Islet of Langerhans (tissue), 1 donor: ENCODE measurements around the gene CACNA1I.

Experiments used
- FAIRE-seq: peaks from one replicate; lab custom pipeline; 2011; peaks lifted over from hg19 to GRCh38; lab: Jason Lieb, UNC

Gene CACNA1I

DNA sequence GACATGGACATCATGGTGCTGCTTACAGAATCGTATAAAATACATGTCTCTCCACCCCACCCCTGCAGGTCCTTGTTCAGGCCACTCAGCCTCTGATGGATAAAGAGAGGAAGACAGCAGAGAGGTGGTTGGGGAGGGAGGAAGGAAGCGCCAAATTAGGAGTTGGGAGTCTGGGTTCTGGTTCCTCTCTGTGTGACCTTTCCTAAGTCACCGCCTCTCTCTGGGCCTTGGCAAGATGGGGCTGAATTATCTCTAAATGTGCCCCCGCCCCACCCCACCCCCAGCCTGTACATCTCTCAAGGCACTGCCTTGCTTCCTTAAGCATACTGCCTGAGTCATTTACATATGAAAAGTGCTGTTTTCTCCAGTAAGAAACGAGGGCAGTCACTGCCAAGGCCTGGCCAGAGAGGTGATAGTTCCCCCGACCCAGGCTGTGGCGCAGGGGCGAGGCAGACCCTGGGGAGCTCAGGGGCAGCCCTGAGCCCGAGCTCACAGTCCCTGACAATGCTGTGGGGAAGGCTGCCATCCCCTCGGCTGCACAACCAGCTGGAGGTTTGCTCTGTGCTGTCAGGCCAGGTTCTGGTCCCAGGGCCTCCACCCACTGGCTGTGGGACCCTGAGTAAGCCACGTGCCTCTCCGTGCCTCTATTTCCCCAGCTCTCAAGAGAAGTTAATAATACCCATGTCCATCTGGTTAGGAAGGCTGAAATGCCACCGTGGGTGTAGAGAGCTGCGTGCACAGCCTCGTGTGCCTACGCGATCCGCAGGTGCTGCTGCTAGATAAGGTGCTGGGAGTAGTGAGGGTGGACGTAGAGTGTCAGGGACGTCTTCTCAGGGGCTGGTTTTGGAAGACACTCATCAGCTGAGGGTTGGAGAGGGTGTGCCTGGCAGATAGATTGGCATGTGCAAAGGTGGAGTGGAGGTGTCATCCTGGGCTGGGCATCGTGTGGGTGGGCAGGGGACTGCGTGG lies 55.3 kb downstream of the CACNA1I start:
- FAIRE-seq: no peak

DNA sequence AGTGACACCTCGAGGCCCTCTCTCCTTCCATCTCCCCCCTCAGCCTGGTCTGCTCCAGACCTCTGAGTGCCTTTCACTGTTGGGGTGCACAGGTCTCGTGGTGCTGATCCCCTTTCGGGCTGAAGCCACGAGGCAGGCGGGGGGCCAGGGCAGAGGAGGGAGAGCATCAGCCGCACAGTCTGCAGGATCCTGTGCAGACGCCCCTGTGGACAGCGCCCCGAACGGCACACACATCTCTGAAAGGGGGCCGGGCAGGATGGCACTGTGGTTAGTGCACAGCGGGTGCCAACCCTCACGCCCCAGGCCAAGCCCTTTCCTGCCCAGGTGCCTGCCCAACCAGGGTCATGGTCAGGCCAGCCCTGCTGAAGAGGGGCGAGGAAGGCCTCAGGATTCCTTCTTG lies 56.7 kb downstream of the CACNA1I start:
- no peak for FAIRE-seq

DNA sequence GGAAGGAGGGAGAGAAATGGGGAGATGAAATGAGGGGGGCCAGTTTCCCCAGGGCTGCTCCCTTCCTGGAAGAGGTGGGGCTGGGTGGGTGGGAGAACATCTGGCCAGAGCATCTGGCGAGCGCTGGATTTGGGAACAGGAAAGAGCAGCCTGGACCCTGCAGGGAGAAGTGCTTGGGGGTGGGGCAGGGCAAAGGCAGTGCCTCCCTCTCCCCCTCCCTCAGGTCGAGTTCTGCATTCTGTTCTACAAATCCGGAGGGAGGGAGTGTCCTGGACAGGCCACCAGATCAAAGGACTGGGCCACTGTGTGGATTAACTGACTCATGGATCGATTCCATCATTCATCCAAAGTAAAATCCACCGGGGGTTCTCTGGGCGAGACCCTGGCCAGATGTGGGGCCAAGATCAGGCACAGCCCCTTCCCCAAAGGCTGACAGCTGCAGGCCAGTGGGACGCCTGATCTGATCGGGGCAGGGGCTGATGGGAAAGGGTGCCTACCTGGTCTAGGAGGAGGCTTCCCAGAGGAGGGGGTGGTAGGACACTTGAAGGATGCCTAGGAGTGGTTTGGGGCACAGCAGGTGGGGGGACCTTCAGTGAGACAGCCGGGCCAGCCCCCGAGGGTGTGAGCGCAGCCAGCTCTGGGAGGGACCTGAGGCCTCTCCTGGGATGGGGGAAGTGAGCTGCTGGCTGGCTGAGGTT lies 57.5 kb downstream of the CACNA1I start:
- FAIRE-seq: no peak

DNA sequence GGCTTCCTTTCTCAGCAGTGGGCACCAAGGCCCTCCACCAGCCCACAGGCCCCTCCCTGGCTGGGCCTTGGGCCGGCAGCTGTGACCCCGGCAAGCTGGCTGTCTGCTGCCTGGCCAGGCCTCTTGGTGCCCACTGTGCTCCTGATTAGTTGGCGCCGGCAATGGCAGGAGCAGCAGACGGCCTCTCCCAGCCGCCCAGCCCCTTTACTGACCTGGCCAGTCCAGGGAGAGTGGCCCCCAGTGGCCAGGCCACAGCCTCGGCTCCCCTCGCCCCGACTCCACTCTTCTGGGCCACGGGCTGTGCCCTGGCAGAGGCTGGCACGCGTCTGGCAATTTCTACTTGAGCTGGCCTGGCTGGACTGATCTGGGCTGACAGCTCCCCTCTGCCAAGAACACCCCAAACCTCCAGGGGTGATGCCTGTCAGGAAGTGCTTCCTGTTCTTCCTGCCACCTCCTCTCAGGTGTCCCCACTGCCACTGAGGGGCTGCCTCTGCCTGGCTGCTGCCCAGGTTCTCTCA lies 58.1 kb downstream of the CACNA1I start:
- no peak for FAIRE-seq

DNA sequence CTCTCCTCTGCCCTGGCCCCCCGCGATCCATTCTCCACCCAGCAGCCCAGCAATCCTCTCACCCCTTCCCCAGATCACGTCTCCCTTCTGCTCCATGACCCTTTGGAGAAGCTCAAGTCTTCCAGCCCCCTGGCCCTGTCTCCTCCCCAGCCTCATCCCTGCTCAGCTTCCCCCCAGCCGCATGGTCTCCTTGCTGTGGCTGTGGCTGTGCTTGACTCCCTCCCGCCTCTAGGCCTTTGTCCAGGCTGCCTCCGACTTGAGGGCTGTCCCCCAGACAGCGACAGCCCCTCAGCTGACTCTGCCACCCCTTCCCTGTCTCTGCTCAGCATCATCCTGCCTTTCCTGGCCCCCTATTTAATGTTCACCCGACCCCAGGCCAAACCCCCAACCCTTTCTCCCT lies 59.3 kb downstream of the CACNA1I start:
- no peak for FAIRE-seq

DNA sequence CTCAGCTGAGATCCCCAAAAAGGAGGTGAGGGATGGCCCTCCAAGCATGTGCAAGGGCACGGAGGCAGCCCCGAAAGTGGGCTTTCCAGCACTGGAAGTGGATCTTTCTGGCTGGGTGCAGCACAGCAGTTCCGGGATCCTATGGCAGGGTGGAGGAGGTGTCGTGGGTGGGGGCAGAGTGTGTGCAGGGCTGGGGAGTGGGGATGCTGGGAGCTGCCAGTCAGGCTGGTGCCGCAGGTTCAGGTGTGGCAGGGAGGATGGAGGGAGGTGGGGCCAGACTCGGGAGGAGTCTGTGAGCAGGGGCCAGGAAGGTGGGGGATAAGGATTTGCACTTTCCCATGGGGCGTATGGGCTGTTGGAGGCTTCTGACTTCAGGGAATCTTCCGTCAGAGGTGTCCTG lies 60.2 kb downstream of the CACNA1I start:
- FAIRE-seq: no peak

DNA sequence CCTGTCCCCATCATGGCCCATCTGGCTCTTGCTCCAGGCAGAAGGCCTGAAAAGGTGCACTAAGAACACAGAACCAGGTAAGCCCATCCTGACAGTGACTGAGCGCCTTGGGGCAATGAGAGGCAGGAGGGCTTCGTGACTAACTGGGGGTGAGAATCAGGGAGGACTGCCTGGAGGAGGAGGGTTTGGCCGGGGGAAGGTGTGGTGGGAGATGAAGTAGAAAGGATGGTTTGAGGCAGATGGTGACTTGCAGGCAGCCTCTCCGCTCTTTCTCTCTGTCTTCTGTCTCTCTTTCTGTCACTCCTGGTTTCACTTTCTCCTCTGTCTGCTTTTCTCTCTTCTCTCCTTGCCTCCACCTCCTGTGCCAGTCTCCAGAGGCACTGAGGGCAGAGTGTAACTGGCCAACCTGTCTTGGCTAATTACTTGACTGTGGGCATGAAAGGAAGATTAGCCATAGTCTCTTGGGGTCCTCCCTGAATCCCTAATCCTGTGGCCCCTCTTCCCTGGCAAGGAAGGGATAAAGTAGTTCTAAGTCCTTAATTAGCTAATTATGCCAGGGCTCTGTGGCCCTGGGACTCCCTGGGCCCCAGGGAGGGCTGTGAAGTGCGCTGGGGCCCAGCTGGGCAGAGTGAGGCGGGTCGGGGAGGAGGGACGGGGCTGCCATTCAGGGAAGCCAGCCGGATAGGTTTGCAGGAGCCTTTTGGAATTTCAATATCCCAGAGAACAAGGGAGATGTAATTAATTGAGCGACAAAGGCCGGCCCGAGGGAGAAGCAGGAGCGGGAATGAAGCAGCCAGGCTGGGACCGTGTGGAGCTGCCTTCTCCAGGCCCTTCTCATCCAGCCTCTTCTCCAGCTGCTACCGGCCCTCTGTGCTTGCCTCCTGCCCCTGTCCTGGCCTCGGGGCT lies 61.1 kb downstream of the CACNA1I start:
- no peak for FAIRE-seq

DNA sequence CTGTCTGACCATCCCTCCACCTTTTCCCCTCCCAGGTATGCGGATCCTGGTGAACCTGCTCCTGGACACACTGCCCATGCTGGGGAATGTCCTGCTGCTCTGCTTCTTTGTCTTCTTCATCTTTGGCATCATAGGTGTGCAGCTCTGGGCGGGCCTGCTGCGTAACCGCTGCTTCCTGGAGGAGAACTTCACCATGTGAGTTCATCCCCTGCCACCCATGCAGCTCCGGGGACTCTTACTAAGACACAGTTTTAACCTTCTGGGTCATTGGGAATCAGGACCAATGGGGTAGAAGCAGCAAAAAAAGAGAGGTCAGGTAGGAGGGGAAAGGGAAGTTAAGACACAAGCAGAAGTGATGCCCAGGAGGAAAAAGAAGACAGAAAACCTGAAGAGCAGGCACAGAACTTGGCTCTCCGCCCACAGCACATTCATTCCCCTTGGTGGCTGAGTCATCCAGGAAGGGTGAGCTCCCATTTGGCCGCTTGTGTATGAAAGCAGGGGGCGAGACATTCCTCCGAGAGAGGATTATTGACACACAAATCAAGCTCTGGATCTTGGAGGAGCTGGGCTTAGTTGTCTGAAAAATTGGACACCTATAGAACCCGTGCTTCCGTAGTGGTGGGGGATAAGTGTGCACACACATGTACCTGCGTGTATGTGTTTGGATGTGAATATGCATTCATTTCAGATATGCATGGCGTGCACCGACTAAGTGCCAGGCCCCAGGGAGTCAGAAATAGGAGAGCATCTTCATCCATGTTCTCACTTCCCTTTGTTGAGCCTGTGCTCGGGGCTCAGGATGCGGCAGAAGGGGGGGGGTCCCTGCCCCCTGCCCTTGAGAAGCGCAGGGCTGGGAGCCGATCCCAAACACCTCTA lies 64.2 kb downstream of the CACNA1I start:
- FAIRE-seq: no peak

DNA sequence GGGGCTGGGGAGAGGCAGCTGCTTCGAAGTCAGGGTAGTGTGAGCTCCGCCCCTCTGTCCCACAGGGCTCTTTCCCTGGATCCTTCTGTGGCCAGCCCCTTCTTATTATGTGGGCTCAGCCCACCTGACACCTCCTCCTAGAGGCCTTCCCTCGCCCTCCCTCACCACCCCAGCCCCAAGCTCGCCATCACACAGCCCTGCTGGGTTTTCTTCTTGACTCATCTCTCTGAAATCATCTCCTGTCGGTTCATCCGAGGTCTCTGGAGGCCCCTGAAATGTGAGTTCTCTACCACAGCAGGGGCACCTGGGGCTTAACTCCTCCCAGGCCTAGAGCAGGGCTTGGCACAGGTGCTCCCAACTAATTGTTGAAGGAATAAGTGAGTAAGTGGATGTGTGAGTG lies 65.2 kb downstream of the CACNA1I start:
- FAIRE-seq: no peak

DNA sequence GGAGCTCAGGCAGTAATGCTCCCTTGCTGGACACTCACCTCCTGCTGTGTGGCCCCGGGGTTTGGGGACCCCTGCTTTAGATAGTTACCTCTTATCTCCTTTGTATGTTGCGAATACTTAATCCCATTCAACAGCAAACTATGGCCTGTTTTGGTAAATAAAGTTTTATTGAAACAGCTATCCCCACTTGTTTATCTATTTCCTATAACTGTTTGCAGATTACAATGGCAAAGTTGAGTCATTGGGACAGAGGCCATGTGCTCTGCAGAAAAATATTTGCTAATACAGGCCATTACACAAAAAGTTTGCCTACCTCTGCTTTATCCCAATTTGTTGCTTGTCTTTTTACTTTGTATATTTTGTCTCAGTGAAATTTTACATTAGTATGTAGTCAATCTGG lies 68.4 kb downstream of the CACNA1I start:
- FAIRE-seq: no peak

DNA sequence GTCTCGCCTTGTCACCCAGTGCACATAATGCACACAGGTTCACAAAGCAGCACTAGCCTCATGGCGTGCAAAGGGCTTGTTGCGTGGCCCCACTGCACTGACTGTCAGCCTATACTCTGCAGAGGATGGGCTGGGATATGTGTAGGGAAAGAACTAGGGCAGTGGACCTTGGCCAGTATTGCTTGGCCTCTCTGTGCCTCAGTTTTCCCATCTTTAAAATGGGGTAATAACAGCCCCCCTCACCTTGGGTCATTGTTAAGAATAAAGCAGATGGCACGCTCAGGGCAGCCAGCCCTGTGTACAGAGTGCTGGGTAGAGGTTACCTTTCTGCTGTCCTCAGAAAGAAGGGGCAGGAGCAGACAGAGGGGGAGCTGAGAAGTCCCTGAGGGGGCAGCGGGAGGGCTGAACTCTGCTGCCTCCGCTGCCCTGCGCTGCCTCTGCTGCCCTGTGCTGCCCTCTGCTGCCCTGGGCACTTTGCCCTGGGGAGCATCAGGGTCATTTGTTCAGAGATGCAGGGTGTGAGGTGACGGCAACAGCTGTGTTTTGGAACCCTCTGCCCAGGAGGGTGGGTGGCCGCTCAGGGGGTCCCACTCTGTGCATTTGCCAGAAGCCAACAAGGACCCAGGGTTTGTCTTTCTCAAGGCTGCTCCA lies 71.2 kb downstream of the CACNA1I start:
- no peak for FAIRE-seq

DNA sequence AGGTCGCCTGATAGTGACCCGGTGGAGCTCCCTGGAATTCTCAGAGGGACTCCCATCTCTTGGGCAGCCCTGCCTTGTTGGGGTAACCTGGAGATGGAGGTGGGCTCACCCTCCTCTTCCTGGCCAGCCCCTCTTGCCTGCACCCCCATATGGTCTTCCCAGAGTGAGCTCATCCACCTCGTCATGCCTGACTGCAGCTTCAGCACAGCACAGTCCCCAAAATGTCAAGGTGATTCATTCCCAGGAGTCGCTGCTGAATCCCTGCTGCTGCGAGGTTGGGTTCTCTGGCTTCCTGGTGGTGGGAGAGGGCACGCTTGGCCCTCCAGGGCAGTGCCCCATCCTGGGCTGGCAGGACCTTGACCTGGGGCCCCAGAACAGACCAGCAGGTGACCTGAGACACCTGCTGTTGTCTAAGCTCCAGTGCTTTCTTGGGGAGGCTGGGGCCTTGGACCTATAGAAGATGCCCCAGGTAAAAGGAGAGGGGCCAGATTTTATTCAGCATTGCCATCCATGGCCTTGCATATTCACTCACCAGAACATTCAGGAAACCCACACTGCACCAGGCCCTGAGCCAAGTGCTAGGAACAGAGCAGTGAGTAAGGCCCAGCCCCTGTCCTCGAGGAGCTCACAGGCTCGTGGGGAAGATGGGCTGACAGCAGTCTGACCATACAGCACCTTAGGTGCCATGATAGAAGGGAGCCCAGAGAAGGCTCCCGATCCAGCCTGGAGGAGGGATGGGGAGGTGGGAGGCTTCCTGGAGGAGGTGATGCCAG lies 72.9 kb downstream of the CACNA1I start:
- FAIRE-seq: no peak

DNA sequence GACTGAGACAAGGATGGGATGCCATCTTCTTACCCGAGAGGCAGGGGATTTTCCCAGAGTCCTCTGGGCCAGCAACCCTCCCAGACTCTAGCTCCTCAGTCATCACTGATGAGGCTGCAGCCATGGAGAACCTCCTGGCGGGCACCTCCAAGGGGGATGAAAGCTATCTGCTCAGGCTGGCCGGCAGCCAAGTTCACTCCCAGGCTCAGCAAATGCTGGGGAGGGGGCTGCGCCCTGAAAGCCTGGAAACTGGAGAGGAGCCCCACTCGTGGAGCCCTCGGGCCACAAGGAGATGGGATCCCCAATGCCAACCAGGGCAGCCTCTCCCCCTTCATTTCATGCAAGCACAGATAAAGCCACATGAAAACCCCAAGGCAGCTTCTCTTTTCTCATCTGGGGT lies 75.0 kb downstream of the CACNA1I start:
- no peak for FAIRE-seq

DNA sequence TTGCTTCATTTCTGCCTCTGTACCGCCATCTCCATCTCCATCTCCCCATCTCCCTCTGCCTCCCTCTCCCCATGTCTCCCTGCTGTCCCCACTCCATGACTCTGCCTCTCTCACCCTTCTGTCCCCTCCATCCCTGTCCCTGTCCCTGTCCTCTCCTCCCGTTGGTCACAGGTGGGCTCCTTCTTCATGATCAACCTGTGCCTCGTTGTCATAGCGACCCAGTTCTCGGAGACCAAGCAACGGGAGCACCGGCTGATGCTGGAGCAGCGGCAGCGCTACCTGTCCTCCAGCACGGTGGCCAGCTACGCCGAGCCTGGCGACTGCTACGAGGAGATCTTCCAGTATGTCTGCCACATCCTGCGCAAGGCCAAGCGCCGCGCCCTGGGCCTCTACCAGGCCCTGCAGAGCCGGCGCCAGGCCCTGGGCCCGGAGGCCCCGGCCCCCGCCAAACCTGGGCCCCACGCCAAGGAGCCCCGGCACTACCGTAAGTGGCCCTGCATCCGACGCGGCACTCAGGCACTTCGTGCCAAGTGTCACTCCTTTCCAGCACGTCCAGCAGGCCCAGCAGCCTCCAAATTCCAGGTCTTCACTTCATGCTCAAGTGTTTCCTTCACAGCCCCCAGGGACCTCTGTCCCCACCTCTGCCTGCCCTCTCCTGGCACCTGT lies 76.0 kb downstream of the CACNA1I start:
- no peak for FAIRE-seq

DNA sequence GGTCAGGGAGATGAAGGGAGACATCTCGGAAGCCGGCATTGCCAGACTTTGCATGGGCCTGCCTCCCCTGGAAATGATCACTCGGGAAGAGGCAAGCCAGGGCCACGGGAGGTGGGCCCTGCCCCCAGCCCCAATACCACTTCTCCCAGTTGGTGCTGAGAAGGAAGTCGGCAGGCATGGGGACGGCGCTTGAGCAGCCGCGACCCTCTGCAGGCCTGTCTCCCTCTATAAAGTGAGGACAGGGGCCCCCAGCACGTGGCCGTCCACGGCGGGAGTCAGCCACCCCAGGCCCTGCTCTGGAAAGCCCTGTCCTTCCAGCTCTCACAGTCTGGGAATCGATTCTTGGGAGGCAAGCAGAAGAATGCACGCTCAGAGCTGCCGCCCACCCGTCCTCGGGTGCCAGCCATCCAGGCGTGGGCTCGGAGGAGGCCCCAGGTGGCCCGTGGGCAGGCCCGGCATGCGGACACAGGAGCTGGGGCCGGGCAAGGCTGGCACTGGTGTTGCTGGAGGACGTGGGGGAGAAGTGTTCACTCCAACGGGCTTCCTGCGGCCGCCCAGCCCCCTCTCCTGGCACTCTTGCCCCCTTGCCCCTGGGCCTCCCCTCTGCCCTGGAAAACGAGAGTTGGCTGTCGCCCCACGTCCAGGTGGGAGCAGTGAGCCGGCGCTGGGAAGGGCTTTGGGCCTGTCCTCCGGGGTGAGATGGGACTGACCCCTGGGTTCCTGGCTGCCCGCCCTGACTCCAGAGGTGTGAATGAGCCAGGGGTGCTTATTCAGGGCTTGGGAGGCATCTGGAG lies 77.5 kb downstream of the CACNA1I start:
- FAIRE-seq: no peak

DNA sequence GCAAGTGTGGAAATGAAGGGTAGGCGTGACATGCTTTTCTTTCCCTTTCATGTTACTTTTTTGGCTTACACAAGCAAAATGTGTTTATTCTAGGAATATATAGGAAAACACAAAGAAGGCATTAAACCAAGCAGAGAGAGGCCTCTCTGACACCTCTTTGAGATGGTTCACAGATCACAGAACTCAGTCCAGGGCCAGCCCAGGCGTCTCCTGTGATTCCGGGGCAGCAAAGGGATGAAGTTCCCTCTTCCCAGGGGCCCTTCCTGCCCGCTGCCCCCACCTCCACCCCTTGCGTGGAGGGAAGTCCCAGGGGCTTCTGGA lies 78.0 kb downstream of the CACNA1I start:
- no peak for FAIRE-seq

DNA sequence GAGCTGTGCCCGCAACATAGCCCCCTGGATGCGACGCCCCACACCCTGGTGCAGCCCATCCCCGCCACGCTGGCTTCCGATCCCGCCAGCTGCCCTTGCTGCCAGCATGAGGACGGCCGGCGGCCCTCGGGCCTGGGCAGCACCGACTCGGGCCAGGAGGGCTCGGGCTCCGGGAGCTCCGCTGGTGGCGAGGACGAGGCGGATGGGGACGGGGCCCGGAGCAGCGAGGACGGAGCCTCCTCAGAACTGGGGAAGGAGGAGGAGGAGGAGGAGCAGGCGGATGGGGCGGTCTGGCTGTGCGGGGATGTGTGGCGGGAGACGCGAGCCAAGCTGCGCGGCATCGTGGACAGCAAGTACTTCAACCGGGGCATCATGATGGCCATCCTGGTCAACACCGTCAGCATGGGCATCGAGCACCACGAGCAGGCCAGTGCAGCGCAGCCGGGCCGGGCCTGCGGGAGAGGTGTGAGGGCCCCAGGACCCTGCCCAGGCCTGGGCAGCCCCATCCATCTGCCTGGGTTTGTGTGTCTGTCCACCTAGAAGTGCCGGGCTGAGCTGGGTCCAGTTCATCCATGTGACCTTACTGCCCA lies 79.0 kb downstream of the CACNA1I start:
- FAIRE-seq: no peak
